Muscle layer of duodenum (tissue), 2 donors: Measurements from ENCODE around the gene GRID1.
"Not testable (repeated sequence)": the region's sequence is repeated elsewhere in the genome, so short reads cannot be mapped to it uniquely, and the experiment has no call there.

Experiments used
- H3K27ac ChIP-seq: one replicate; pipeline ENCODE4 v1.7.0; 2013; ENCODE audit warnings: mild to moderate bottlenecking, low read length
- H3K27me3 ChIP-seq: one replicate; pipeline ENCODE4 v1.7.0; 2013; ENCODE audit warnings: low read depth, mild to moderate bottlenecking, control low read depth, low read length
- H3K36me3 ChIP-seq, 2 donors: one replicate each; pipeline ENCODE4 v1.7.0; 2013; ENCODE audit warnings: low read length in 2 of 2, control low read depth in 1 of 2, mild to moderate bottlenecking in 1 of 2; ENCODE audit not compliant: insufficient read depth in 2 of 2, control insufficient read depth in 1 of 2
- H3K4me1 ChIP-seq, 2 donors: one replicate each; pipeline ENCODE4 v1.7.0; 2013; ENCODE audit warnings: low read length in 2 of 2, mild to moderate bottlenecking in 2 of 2, control low read depth in 1 of 2, moderate library complexity in 1 of 2; ENCODE audit not compliant: insufficient read depth in 2 of 2, control insufficient read depth in 1 of 2
- H3K4me3 ChIP-seq, 2 donors: one replicate each; pipeline ENCODE4 v1.7.0; 2013; ENCODE audit warnings: low read length in 2 of 2, low read depth in 1 of 2, mild to moderate bottlenecking in 1 of 2
- H3K9me3 ChIP-seq, 2 donors: one replicate each; pipeline ENCODE4 v1.7.0; 2013; ENCODE audit warnings: low read length in 2 of 2, control low read depth in 1 of 2, mild to moderate bottlenecking in 1 of 2; ENCODE audit not compliant: control insufficient read depth in 1 of 2
- donor health status: healthy.

GRID1 gene

DNA sequence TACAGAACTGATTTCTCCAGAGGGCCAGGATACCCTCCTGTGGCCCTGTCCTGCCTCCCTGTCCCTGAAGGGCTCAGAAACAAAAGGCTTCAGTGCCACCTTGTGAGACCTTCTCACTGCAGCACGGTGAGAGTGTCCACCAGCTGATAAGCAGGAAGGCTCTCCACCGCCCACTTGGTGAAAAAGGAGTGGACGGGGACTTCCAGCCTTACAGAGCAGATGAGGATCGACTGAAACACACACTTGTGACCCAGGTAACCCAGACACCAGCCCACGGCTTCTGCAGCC lies 330.1 kb downstream of the GRID1 start:
- Histone ChIP-seq H3K4me3 (no peak overlapping the region), H3K27ac (no peak overlapping the region)

GRCh38 chr10:86035791-86036543 lies 330.6 kb downstream of the GRID1 start:
- Histone ChIP-seq H3K27ac (no peak overlapping the region), H3K36me3 (no peaks in the 10 kb centered on the region), H3K4me1 (no peaks in the 10 kb centered on the region)

More for the DNA sequence above, 330.1 kb downstream of the GRID1 start:
- Histone ChIP-seq H3K27me3 (no peaks in the 10 kb centered on the region), H3K4me1 (no peaks in the 10 kb centered on the region), H3K36me3 (no peaks in the 10 kb centered on the region), H3K9me3 (no peaks in the 10 kb centered on the region)

GRCh38 chr10:86034710-86035109 lies 331.9 kb downstream of the GRID1 start:
- no peaks in the 10 kb centered on the region for H3K36me3 ChIP-seq
- H3K9me3 ChIP-seq = no peaks in the 10 kb centered on the region
- no peaks in the 10 kb centered on the region for H3K4me1 ChIP-seq
- H3K27me3 ChIP-seq = no peaks in the 10 kb centered on the region
- no peak overlapping the region for H3K4me3 ChIP-seq
- no peak overlapping the region for H3K27ac ChIP-seq

More at GRCh38 chr10:86035791-86036543, 330.6 kb downstream of the GRID1 start:
- Histone ChIP-seq H3K9me3 (no peaks in the 10 kb centered on the region), H3K27me3 (no peaks in the 10 kb centered on the region), H3K4me3 (no peak overlapping the region)

DNA sequence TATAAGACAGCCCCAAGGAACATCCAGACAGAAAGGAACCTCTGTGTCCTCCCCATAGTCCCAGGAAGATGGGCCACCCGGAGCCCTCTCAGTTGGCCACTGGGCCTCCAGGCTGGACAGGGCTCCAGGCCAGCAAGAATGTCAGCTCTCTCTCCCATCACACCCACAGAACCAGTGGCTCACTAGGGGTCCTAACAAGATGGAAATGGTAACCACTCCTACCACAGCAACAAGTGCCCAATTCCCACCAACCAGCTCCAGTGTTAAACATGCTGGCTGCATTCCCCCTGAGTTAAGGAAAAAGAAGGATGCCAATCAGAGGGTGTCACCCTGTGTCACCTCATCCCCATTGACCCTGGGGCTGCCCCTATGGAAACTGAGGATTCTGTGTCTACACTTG lies 333.0 kb downstream of the GRID1 start:
- Histone ChIP-seq H3K4me3 (no peak overlapping the region), H3K9me3 (no peaks in the 10 kb centered on the region), H3K27me3 (no peaks in the 10 kb centered on the region), H3K4me1 (no peaks in the 10 kb centered on the region), H3K27ac (no peak overlapping the region), H3K36me3 (no peaks in the 10 kb centered on the region)

DNA sequence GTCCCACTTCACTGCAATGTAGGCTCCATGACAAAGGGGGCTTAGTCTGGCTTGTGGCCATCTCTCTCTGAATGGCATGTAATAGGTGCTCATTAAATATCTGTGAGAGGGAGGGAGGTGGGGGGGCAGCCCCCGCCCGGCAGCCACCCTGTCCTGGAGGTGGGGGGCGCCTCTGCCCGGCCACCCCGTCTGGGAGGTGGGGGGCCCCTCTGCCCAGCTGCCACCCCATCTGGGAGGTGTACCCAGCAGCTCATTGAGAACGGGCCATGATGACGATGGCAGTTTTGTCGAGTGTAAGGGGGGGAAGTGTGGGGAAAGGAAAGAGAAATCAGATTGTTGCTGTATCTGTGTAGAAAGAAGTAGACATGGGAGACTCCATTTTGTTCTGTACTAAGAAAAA lies 334.5 kb downstream of the GRID1 start:
- H3K4me1 ChIP-seq, H3K36me3 ChIP-seq, H3K4me3 ChIP-seq, H3K27me3 ChIP-seq, H3K27ac ChIP-seq, H3K9me3 ChIP-seq: not testable (repeated sequence)

- no peak overlapping the region for H3K4me3 ChIP-seq
- H3K36me3 ChIP-seq = no peaks in the 10 kb centered on the region
- H3K27ac ChIP-seq = no peak overlapping the region
- no peaks in the 10 kb centered on the region for H3K9me3 ChIP-seq
- H3K27me3 ChIP-seq = no peaks in the 10 kb centered on the region
- H3K4me1 ChIP-seq = no peaks in the 10 kb centered on the region
Measured at GRCh38 chr10:86030312-86030711, 336.3 kb downstream of the GRID1 start.

DNA sequence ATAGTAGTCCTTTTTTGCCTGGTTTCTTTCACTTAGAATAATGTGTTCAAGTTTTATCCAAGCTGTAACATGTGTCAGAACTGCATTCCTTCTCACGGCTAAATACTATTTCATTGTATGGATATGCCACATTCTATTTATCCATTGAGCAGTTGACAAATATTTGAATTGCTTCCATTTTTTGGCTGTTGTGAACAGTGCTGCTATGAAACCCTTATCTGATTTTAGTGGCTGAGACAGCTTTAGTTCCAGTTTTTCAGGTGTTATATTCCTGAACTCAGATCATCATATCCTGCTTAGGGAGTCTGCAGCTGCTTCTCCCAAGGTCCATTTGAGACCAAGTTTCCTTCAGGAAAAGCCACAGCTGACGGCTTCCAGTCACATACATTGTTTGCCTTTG lies 339.2 kb downstream of the GRID1 start:
- H3K27ac ChIP-seq = no peak overlapping the region
- H3K9me3 ChIP-seq = no peaks in the 10 kb centered on the region
- no peak overlapping the region for H3K4me3 ChIP-seq
- no peaks in the 10 kb centered on the region for H3K36me3 ChIP-seq
- H3K4me1 ChIP-seq = no peaks in the 10 kb centered on the region
- H3K27me3 ChIP-seq = no peaks in the 10 kb centered on the region

GRCh38 chr10:86025509-86025908 lies 341.1 kb downstream of the GRID1 start:
- no peaks in the 10 kb centered on the region for H3K36me3 ChIP-seq
- no peaks in the 10 kb centered on the region for H3K27me3 ChIP-seq
- H3K4me1 ChIP-seq = no peaks in the 10 kb centered on the region
- no peak overlapping the region for H3K27ac ChIP-seq
- no peaks in the 10 kb centered on the region for H3K9me3 ChIP-seq
- H3K4me3 ChIP-seq = no peak overlapping the region

- H3K4me3 ChIP-seq = no peak overlapping the region
- H3K9me3 ChIP-seq = no peaks in the 10 kb centered on the region
- H3K4me1 ChIP-seq = no peaks in the 10 kb centered on the region
- no peaks in the 10 kb centered on the region for H3K27me3 ChIP-seq
- no peak overlapping the region for H3K27ac ChIP-seq
- no peaks in the 10 kb centered on the region for H3K36me3 ChIP-seq
Measured at GRCh38 chr10:86024281-86025041, 342.1 kb downstream of the GRID1 start.

DNA sequence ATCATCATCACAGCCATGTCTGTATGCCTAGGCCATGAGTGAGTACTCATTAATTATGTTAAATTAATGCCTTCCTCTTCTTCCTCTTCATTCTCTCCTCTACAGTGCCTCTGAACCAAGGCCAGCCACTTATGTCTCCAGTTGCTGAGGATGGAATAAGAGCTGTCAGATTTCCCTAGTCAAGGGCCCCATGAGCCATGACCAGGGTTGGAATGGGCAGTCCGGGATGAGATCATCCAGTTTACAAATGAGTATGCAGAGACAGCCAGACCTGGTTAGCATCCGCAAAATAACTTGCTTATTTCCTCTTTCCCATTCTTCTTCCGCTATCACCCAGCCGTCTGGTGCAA lies 342.7 kb downstream of the GRID1 start:
- no peaks in the 10 kb centered on the region for H3K9me3 ChIP-seq
- no peak overlapping the region for H3K4me3 ChIP-seq
- H3K36me3 ChIP-seq = no peaks in the 10 kb centered on the region
- H3K27me3 ChIP-seq = no peaks in the 10 kb centered on the region
- no peak overlapping the region for H3K27ac ChIP-seq
- no peaks in the 10 kb centered on the region for H3K4me1 ChIP-seq

DNA sequence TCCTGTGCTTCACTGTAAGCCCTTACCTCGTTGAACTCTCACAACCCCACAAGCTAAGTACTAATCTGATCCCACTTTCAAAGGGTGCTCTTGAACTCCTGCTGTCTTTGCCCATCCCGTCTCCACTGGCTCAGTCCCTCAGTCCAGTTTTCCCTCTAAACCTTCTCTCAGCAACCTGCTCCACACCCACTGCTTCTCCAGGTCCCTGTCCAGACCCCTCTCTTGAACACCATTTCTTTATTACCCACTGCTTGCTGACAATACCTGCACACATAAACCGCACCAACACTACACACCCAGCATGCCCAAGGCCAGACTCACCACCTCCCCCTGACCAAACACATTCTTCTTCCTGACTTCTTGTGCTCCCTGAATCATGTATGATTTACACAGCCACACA lies 343.3 kb downstream of the GRID1 start:
- H3K27me3 ChIP-seq = no peaks in the 10 kb centered on the region
- no peaks in the 10 kb centered on the region for H3K36me3 ChIP-seq
- H3K9me3 ChIP-seq = no peaks in the 10 kb centered on the region
- no peak overlapping the region for H3K27ac ChIP-seq
- H3K4me3 ChIP-seq = no peak overlapping the region
- no peaks in the 10 kb centered on the region for H3K4me1 ChIP-seq

DNA sequence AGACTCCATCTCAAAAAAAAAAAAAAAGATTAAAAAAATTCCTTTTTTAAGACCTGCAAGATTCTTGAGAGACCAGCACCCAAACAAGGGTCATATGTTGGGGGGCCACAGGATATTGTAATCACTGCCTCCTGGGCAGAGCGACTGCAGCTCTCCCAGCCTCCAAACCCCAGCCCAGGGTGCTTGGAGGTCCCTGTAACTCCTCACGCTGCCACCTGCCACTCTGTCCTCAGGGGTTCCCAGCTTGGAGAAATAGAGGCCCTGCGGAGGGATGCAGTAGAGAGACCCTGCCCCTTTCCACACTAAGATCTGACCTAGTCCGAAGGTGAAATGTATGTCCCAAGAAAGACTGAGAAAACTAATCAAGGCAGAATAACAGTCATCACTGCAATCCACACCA lies 343.7 kb downstream of the GRID1 start:
- H3K36me3 ChIP-seq = no peaks in the 10 kb centered on the region
- H3K9me3 ChIP-seq = no peaks in the 10 kb centered on the region
- H3K4me3 ChIP-seq = no peak overlapping the region
- H3K27me3 ChIP-seq = no peaks in the 10 kb centered on the region
- no peaks in the 10 kb centered on the region for H3K4me1 ChIP-seq
- no peak overlapping the region for H3K27ac ChIP-seq
